SK-N-SH (cell line): ENCODE measurements around the gene ARHGEF12. TPM values are rescaled to one million over a fixed set of nuclear protein-coding genes. Genes with fewer than 3 reads are reported as not detected.

Experiments
- CTCF ChIA-PET: fragments of 300-600, 350-600 bp; formaldehyde crosslinking; extraction: SDS; loops from one replicate; lab custom pipeline; 2021; lab: Yijun Ruan, JAX
- POLR2A ChIA-PET: fragments of 350-600 bp; sonication (Branson Sonifier 250); formaldehyde crosslinking; extraction: SDS; loops from one replicate; lab custom pipeline; 2020; ENCODE audit warnings: antibody characterized with exemption, inconsistent platforms; lab: Yijun Ruan, JAX
- DNase-seq: peaks from one replicate; pipeline ENCODE4 v3.0.0; 2012
- H2AFZ ChIP-seq: fragments of 200-600 bp; sonication (generic); 2 replicates; pipeline ENCODE4 v1.8.1; 2016; ENCODE audit warnings: antibody characterized with exemption, mild to moderate bottlenecking, low read depth
- H3F3A ChIP-seq: fragments of 200-600 bp; sonication (generic); replicated peaks from 2 replicates; pipeline ENCODE3; 2016; ENCODE audit warnings: antibody characterized with exemption, mild to moderate bottlenecking; ENCODE audit not compliant: insufficient read depth
- H3K27ac ChIP-seq, 2 experiments: fragments of 200-500 bp in 1 of 2; fragments of 200-600 bp in 1 of 2; sonication (Bioruptor generic) in 1 of 2; sonication (generic), shearing (Covaris generic) in 1 of 2; 2 replicates each; pipeline versions ENCODE4 v1.5.1 to v1.6.1; 2014 to 2016; ENCODE audit warnings: low read depth in 2 of 2, inconsistent platforms in 1 of 2, low read length in 1 of 2, mild to moderate bottlenecking in 1 of 2, mixed read lengths in 1 of 2
- H3K27me3 ChIP-seq: fragments of 200-600 bp; sonication (generic), shearing (Covaris generic); 2 replicates; pipeline ENCODE4 v1.6.1; 2016; ENCODE audit warnings: mixed run types; ENCODE audit not compliant: insufficient read depth
- H3K36me3 ChIP-seq, 2 experiments: fragments of 200-500 bp in 1 of 2; fragments of 200-600 bp in 1 of 2; sonication (Bioruptor generic) in 1 of 2; sonication (generic) in 1 of 2; replicated peaks in 1 of 2; 2 replicates each; pipeline versions ENCODE3 to v1.5.1; 2014 to 2016; ENCODE audit warnings: low read length in 1 of 2, mild to moderate bottlenecking in 1 of 2; ENCODE audit not compliant: insufficient read depth in 2 of 2, control insufficient read depth in 1 of 2
- H3K4me1 ChIP-seq, 2 experiments: fragments of 200-500 bp in 1 of 2; fragments of 200-600 bp in 1 of 2; sonication (Bioruptor generic) in 1 of 2; sonication (generic), shearing (Covaris generic) in 1 of 2; 2 replicates each; pipeline versions ENCODE4 v1.5.1 to v1.6.1; 2014 to 2016; ENCODE audit warnings: low read depth in 1 of 2, low read length in 1 of 2, mixed run types in 1 of 2; ENCODE audit not compliant: insufficient read depth in 2 of 2, control insufficient read depth in 1 of 2
- H3K4me2 ChIP-seq: fragments of 200-600 bp; sonication (generic), shearing (Covaris generic); 2 replicates; pipeline ENCODE4 v1.6.1; 2017; ENCODE audit warnings: mixed run types
- H3K4me3 ChIP-seq, 2 experiments: fragments of 200-500 bp in 1 of 2; fragments of 200-600 bp in 1 of 2; sonication (Bioruptor generic) in 1 of 2; sonication (generic), shearing (Covaris generic) in 1 of 2; 2 replicates each; pipeline versions ENCODE4 v1.5.1 to v1.8.1; 2014 to 2016; ENCODE audit warnings: low read depth in 2 of 2, inconsistent platforms in 1 of 2, low read length in 1 of 2, mild to moderate bottlenecking in 1 of 2, mixed read lengths in 1 of 2, moderate library complexity in 1 of 2
- H3K79me2 ChIP-seq: fragments of 200-600 bp; sonication (generic); 2 replicates; pipeline ENCODE4 v1.8.1; 2017; ENCODE audit warnings: mild to moderate bottlenecking; ENCODE audit not compliant: insufficient read depth
- H3K9ac ChIP-seq: fragments of 200-600 bp; sonication (generic); 2 replicates; pipeline ENCODE4 v1.6.1; 2017; ENCODE audit warnings: mixed run types
- H3K9me2 ChIP-seq: fragments of 200-600 bp; sonication (generic); 2 replicates; pipeline ENCODE4 v1.6.1; 2017; ENCODE audit warnings: mixed run types
- H3K9me3 ChIP-seq: fragments of 200-600 bp; sonication (generic); 2 replicates; pipeline ENCODE4 v1.6.1; 2017; ENCODE audit warnings: mixed run types, mild to moderate bottlenecking, moderate library complexity
- H4K20me1 ChIP-seq: fragments of 200-600 bp; sonication (generic); 2 replicates; pipeline ENCODE4 v1.6.1; 2017; ENCODE audit warnings: mild to moderate bottlenecking, mixed run types; ENCODE audit not compliant: insufficient read depth
- CHD2 ChIP-seq: fragments of 150-350 bp; IDR thresholded peaks from 2 replicates; pipeline ENCODE4 v1.6.1; 2018; ENCODE audit warnings: low read length; ENCODE audit not compliant: partially characterized antibody
- ELF1 ChIP-seq: IDR thresholded peaks from 2 replicates; pipeline ENCODE4 v1.4.0; 2012
- EP300 ChIP-seq, 2 experiments: IDR thresholded peaks; 2 replicates each; pipeline versions ENCODE4 v1.4.0 to v1.6.1; 2012; ENCODE audit warnings: borderline replicate concordance in 1 of 2, low read depth in 1 of 2, low read length in 1 of 2
- EZH2phosphoT487 ChIP-seq: fragments of 200-600 bp; sonication (generic); IDR thresholded peaks from 2 replicates; pipeline ENCODE4 v1.6.1; 2017; ENCODE audit warnings: low read depth, mixed run types, mild to moderate bottlenecking, antibody characterized with exemption, moderate library complexity, borderline replicate concordance
- FOSL2 ChIP-seq: IDR thresholded peaks from 2 replicates; pipeline ENCODE4 v1.4.0; 2012; ENCODE audit warnings: low read depth, mild to moderate bottlenecking, moderate library complexity, borderline replicate concordance
- FOXM1 ChIP-seq: IDR thresholded peaks from 2 replicates; pipeline ENCODE4 v1.4.0; 2012; ENCODE audit warnings: low read depth, mild to moderate bottlenecking
- JUND ChIP-seq: IDR thresholded peaks from 2 replicates; pipeline ENCODE4 v1.4.0; 2012
- MEF2A ChIP-seq: IDR thresholded peaks from 2 replicates; pipeline ENCODE4 v1.4.0; 2012; ENCODE audit warnings: low read depth, borderline replicate concordance
- NFIC ChIP-seq: IDR thresholded peaks from 2 replicates; pipeline ENCODE4 v1.4.0; 2012; ENCODE audit warnings: borderline replicate concordance
- POLR2AphosphoS5 ChIP-seq: IDR thresholded peaks from 2 replicates; pipeline ENCODE4 v1.6.1; 2012; ENCODE audit warnings: low read depth, low read length
- RCOR1 ChIP-seq: fragments of 150-350 bp; IDR thresholded peaks from 2 replicates; pipeline ENCODE4 v1.6.1; 2017; ENCODE audit warnings: antibody characterized with exemption, low read length
- RFX5 ChIP-seq: IDR thresholded peaks from 2 replicates; pipeline ENCODE4 v1.6.1; 2012; ENCODE audit warnings: mild to moderate bottlenecking, improper control_type of control experiment, low read length
- SMC3 ChIP-seq: IDR thresholded peaks from 2 replicates; pipeline ENCODE4 v1.6.1; 2012; ENCODE audit warnings: low read depth, low read length, improper control_type of control experiment
- TAF1 ChIP-seq: IDR thresholded peaks from 2 replicates; pipeline ENCODE4 v1.6.1; 2012; ENCODE audit warnings: low read depth, mild to moderate bottlenecking, low read length, moderate library complexity, borderline replicate concordance
- TEAD4 ChIP-seq: IDR thresholded peaks from 2 replicates; pipeline ENCODE4 v1.4.0; 2012; ENCODE audit warnings: mild to moderate bottlenecking, borderline replicate concordance; ENCODE audit not compliant: insufficient read depth
- WGBS: methylation state at CpG from one replicate; pipeline ENCODE4 v1.1.6; 2017; ENCODE audit warnings: low lambda C conversion rate; 5-methylcytosine and 5-hydroxymethylcytosine counted together
- polyA plus RNA-seq, 3 experiments: library from polyadenylated mRNA; depleted of rRNA; stranded (reverse); fragments of >200 nt; gene quantifications; 2 replicates each; pipeline ENCODE4 v1.2.3, GENCODE V29; 2012
- TF ChIP-seq, protein P1 (sequence below): IDR thresholded peaks from 2 replicates; pipeline ENCODE4 v1.4.0; 2012; ENCODE audit warnings: low read depth, borderline replicate concordance
- TF ChIP-seq, protein P2 (sequence below): fragments of 200-600 bp; sonication (generic); IDR thresholded peaks from 2 replicates; pipeline ENCODE4 v1.6.1; 2017; ENCODE audit warnings: antibody characterized with exemption, mild to moderate bottlenecking, moderate library complexity
- TF ChIP-seq, protein P3 (sequence below): fragments of 150-350 bp; IDR thresholded peaks from 2 replicates; pipeline ENCODE4 v1.6.1; 2016; ENCODE audit warnings: mild to moderate bottlenecking, low read depth, low read length
- TF ChIP-seq, protein P4 (sequence below): IDR thresholded peaks from 2 replicates; pipeline ENCODE4 v1.6.1; 2012; ENCODE audit warnings: mild to moderate bottlenecking, low read depth, low read length, moderate library complexity

ARHGEF12 gene
- polyA plus RNA-seq, 1 of the 3 experiments (the other 2 are of a cell fraction): 12.3 TPM

DNA sequence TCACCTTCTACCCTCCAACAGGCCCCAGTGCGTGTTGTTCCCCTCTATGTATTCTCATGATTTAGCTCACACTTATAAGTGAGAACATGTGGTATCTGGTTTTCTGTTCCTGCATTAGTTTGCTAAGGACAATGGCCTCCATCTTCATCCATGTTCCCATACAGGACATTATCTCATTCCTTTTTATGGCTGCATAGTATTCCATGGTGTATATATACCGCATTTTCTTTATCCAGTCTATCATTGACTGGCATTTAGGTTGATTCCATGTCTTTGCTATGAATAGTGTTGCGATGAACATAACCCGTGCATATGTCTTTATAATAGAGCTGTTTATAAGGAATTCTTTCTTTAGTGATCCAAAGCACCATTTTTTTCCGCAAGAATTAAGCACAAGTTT is 39.7 kb upstream of the ARHGEF12 start:
- Histone ChIP-seq H3K9ac (no peak overlapping the region), H3K4me3 (no peak overlapping the region), H3K9me3 (no peaks in the 10 kb centered on the region), H3K36me3 (no peaks in the 10 kb centered on the region), H2AFZ (no peak overlapping the region), H4K20me1 (no peaks in the 10 kb centered on the region), H3K27me3 (peaks cover 3% of the 10 kb centered on the region), H3K79me2 (no peaks in the 10 kb centered on the region), H3K27ac (no peak overlapping the region), H3K4me2 (no peak overlapping the region), H3F3A (no peaks in the 10 kb centered on the region), H3K9me2 (no peaks in the 10 kb centered on the region), H3K4me1 (peaks cover 0 to 26% of the 10 kb centered on the region in 2 experiments; a peak in 2 of 4 replicates)
- WGBS: 89% methylated on average over 5 of the region's 5 CpGs
- ChIA-PET CTCF (interaction anchor here (1.5 to 19.4 kb wide), 4 partner anchors 9 to 125 kb away, joined by 3 to 622 read pairs (median 166); partner anchors contain the start of gene POU2F3), POLR2A (no interaction called here)
- DNase-seq: no peak
- TF ChIP-seq FOSL2 (no peak), ELF1 (no peak), FOXM1 (no peak), NFIC (no peak), SMC3 (no peak), EP300 (IDR thresholded peaks at IDR 0.05; ENCODE audit: borderline replicate concordance in 1 of 2, low read depth in 1 of 2, low read length in 1 of 2) (no peak), RFX5 (no peak), EZH2phosphoT487 (no peak), TAF1 (no peak), TEAD4 (no peak), CHD2 (no peak), POLR2AphosphoS5 (no peak), RCOR1 (no peak), MEF2A (no peak), JUND (no peak)
- TF ChIP-seq, protein P1, sequence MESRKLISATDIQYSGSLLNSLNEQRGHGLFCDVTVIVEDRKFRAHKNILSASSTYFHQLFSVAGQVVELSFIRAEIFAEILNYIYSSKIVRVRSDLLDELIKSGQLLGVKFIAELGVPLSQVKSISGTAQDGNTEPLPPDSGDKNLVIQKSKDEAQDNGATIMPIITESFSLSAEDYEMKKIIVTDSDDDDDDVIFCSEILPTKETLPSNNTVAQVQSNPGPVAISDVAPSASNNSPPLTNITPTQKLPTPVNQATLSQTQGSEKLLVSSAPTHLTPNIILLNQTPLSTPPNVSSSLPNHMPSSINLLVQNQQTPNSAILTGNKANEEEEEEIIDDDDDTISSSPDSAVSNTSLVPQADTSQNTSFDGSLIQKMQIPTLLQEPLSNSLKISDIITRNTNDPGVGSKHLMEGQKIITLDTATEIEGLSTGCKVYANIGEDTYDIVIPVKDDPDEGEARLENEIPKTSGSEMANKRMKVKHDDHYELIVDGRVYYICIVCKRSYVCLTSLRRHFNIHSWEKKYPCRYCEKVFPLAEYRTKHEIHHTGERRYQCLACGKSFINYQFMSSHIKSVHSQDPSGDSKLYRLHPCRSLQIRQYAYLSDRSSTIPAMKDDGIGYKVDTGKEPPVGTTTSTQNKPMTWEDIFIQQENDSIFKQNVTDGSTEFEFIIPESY: no peak
- TF ChIP-seq, protein P2, sequence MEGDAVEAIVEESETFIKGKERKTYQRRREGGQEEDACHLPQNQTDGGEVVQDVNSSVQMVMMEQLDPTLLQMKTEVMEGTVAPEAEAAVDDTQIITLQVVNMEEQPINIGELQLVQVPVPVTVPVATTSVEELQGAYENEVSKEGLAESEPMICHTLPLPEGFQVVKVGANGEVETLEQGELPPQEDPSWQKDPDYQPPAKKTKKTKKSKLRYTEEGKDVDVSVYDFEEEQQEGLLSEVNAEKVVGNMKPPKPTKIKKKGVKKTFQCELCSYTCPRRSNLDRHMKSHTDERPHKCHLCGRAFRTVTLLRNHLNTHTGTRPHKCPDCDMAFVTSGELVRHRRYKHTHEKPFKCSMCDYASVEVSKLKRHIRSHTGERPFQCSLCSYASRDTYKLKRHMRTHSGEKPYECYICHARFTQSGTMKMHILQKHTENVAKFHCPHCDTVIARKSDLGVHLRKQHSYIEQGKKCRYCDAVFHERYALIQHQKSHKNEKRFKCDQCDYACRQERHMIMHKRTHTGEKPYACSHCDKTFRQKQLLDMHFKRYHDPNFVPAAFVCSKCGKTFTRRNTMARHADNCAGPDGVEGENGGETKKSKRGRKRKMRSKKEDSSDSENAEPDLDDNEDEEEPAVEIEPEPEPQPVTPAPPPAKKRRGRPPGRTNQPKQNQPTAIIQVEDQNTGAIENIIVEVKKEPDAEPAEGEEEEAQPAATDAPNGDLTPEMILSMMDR: no peak
- TF ChIP-seq, protein P3, sequence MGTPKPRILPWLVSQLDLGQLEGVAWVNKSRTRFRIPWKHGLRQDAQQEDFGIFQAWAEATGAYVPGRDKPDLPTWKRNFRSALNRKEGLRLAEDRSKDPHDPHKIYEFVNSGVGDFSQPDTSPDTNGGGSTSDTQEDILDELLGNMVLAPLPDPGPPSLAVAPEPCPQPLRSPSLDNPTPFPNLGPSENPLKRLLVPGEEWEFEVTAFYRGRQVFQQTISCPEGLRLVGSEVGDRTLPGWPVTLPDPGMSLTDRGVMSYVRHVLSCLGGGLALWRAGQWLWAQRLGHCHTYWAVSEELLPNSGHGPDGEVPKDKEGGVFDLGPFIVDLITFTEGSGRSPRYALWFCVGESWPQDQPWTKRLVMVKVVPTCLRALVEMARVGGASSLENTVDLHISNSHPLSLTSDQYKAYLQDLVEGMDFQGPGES: no peak
- TF ChIP-seq, protein P4, sequence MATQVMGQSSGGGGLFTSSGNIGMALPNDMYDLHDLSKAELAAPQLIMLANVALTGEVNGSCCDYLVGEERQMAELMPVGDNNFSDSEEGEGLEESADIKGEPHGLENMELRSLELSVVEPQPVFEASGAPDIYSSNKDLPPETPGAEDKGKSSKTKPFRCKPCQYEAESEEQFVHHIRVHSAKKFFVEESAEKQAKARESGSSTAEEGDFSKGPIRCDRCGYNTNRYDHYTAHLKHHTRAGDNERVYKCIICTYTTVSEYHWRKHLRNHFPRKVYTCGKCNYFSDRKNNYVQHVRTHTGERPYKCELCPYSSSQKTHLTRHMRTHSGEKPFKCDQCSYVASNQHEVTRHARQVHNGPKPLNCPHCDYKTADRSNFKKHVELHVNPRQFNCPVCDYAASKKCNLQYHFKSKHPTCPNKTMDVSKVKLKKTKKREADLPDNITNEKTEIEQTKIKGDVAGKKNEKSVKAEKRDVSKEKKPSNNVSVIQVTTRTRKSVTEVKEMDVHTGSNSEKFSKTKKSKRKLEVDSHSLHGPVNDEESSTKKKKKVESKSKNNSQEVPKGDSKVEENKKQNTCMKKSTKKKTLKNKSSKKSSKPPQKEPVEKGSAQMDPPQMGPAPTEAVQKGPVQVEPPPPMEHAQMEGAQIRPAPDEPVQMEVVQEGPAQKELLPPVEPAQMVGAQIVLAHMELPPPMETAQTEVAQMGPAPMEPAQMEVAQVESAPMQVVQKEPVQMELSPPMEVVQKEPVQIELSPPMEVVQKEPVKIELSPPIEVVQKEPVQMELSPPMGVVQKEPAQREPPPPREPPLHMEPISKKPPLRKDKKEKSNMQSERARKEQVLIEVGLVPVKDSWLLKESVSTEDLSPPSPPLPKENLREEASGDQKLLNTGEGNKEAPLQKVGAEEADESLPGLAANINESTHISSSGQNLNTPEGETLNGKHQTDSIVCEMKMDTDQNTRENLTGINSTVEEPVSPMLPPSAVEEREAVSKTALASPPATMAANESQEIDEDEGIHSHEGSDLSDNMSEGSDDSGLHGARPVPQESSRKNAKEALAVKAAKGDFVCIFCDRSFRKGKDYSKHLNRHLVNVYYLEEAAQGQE: no peak
